Tibial artery (tissue), 4 donors: ENCODE results near the gene ATOX1.
A peak's percentile ranks its signal among the peaks of the same experiment; 100 is the strongest.

Source experiments
- DNase-seq, 2 donors: peaks; one replicate each; pipeline ENCODE4 v3.0.0-alpha.2; 2019
- H3K27ac ChIP-seq, 2 donors: fragments of 200-600 bp; sonication (generic) in 1 of 2; 1 replicate in 1 of 2; 2 replicates in 1 of 2; pipeline ENCODE4 v1.5.1; 2018 to 2019; ENCODE audit warnings: mild to moderate bottlenecking in 1 of 2
- H3K27me3 ChIP-seq, 2 donors: fragments of 200-600 bp; sonication (generic) in 1 of 2; one replicate each; pipeline versions ENCODE4 v1.5.1 to v1.6.0; 2016 to 2019
- H3K36me3 ChIP-seq, 3 donors: fragments of 200-600 bp; sonication (generic) in 2 of 3; one replicate each; pipeline ENCODE4 v1.5.1; 2016 to 2019; ENCODE audit warnings: mild to moderate bottlenecking in 2 of 3
- H3K4me1 ChIP-seq, 4 donors: fragments of 200-600 bp; sonication (generic) in 2 of 4; 1 replicate in 3 of 4; 2 replicates in 1 of 4; pipeline ENCODE4 v1.5.1; 2016 to 2019
- H3K4me3 ChIP-seq, 2 donors: fragments of 200-600 bp; sonication (generic) in 1 of 2; 1 replicate in 1 of 2; 2 replicates in 1 of 2; pipeline ENCODE4 v1.5.1; 2018 to 2019; ENCODE audit warnings: mild to moderate bottlenecking in 2 of 2
- H3K9me3 ChIP-seq, 3 donors: fragments of 200-600 bp; sonication (generic) in 1 of 3; one replicate each; pipeline ENCODE4 v1.5.1; 2016 to 2019
- CTCF ChIP-seq, 2 experiments: fragments of 200-600 bp in 1 of 2; fragments of 450-650 bp in 1 of 2; IDR thresholded peaks; one replicate each; pipeline ENCODE4 v1.5.1; 2017 to 2019; ENCODE audit warnings: antibody characterized with exemption in 2 of 2, mild to moderate bottlenecking in 1 of 2, moderate library complexity in 1 of 2
- intact Hi-C: fragments of 100-400 bp; cut with DNase I; formaldehyde crosslinking; loops from one replicate; pipeline ENCODE4 v1.15.0; 2023; ENCODE audit warnings: low total_unique reads

Gene ATOX1

GRCh38 chr5:151772846-151773561 lies 14.6 kb upstream of the ATOX1 start:
- no peak for TF ChIP-seq CTCF (IDR thresholded peaks at IDR 0.05)

GRCh38 chr5:151772029-151772845 lies 13.8 kb upstream of the ATOX1 start:
- intact Hi-C loops = loop anchor here (2.0 kb wide), 1 partner anchor 13 kb away; the partner anchor contains the start of gene ATOX1

More at GRCh38 chr5:151772846-151773561, 14.6 kb upstream of the ATOX1 start:
- peak overlapping the region; percentile 76 to 84 for H3K4me3 ChIP-seq
- H3K27ac ChIP-seq = peak overlapping the region; percentile 84 to 90
- no peaks in the 10 kb centered on the region for H3K27me3 ChIP-seq
- peaks cover 6 to 59% (median 38%) of the 10 kb centered on the region in 4 donors for H3K4me1 ChIP-seq
- no peaks in the 10 kb centered on the region for H3K9me3 ChIP-seq
- DNase-seq = no peak
- no peaks in the 10 kb centered on the region for H3K36me3 ChIP-seq
- intact Hi-C loops = loop anchor here (2.0 kb wide), 1 partner anchor 14 kb away; the partner anchor contains the start of gene ATOX1

GRCh38 chr5:151771259-151772028 lies 13.0 kb upstream of the ATOX1 start, which contains the start of gene G3BP1:
Gene G3BP1 (plus strand): TSS chr5:151771954. CDS start chr5:151786621, 14,667 bp downstream.
- H3K4me1 ChIP-seq = peaks cover 6 to 43% (median 28%) of the 10 kb centered on the region in 4 donors
- intact Hi-C loops = loop anchor here (2.0 kb wide), 1 partner anchor 13 kb away; the partner anchor contains the start of gene ATOX1
- H3K4me3 ChIP-seq = peak within 1 kb of the TSS; percentile 76 to 84
- peak; percentile 1 to 40 for TF ChIP-seq CTCF (IDR thresholded peaks at IDR 0.05)
- H3K27me3 ChIP-seq = no peaks in the 10 kb centered on the region
- no peaks in the 10 kb centered on the region for H3K36me3 ChIP-seq
- DNase-seq = peak; percentile 100
- no peaks in the 10 kb centered on the region for H3K9me3 ChIP-seq
- H3K27ac ChIP-seq = peak within 1 kb of the TSS; percentile 97 to 98

More at GRCh38 chr5:151772029-151772845, 13.8 kb upstream of the ATOX1 start:
- H3K36me3 ChIP-seq = no peaks in the 10 kb centered on the region
- no peak for TF ChIP-seq CTCF (IDR thresholded peaks at IDR 0.05)
- peak overlapping the region; percentile 76 to 84 for H3K4me3 ChIP-seq
- peak overlapping the region; percentile 84 to 90 for H3K27ac ChIP-seq
- peaks cover 6 to 51% (median 32%) of the 10 kb centered on the region in 4 donors for H3K4me1 ChIP-seq
- H3K27me3 ChIP-seq = no peaks in the 10 kb centered on the region
- DNase-seq = peak; percentile 53 to 75
- H3K9me3 ChIP-seq = no peaks in the 10 kb centered on the region

- intact Hi-C loops = no loop called here
- H3K27ac ChIP-seq = peak overlapping the region; percentile 97 to 98
- H3K9me3 ChIP-seq = no peaks in the 10 kb centered on the region
- no peak for TF ChIP-seq CTCF (IDR thresholded peaks at IDR 0.05)
- DNase-seq = peak; percentile 78 to 91
- H3K36me3 ChIP-seq = no peaks in the 10 kb centered on the region
- H3K4me1 ChIP-seq = peaks cover 6 to 35% (median 22%) of the 10 kb centered on the region in 4 donors
- peak overlapping the region; percentile 59 to 76 for H3K4me3 ChIP-seq
- H3K27me3 ChIP-seq = no peaks in the 10 kb centered on the region
These were observed 12.2 kb upstream of the ATOX1 start for GRCh38 chr5:151770383-151771258.
